HG02981 (cell line): ENCODE data around the gene CNTN2.

ENCODE experiments used
- ATAC-seq: cut with Tn5 transposase; IDR thresholded peaks from one replicate; pipeline ENCODE4 v1.9.1; 2021; ENCODE audit warnings: mild to moderate bottlenecking, moderate library complexity; ENCODE audit not compliant: unreplicated experiment

CNTN2 gene

DNA sequence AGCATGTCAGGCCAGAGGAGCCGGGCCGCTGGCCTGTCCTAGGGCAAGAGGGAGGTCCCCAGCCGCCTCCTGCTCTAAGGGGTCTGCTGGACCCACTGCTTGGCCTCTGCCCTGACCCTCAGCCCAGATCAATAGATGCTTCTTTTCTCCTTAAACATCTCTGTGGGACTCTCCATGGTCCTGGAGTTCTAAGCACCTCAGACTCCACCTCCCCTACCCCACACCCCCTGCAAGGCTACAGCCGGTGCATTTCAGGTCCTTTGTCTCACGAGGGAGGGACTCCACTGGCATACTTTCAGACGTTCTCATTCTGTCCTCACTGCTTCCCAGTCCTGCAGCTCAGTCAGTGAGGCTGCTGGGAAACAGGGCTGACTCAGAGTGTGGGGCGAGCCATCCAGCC, 11.0 kb downstream of the CNTN2 start:
- no peak for ATAC-seq

GRCh38 chr1:205056188-205056611, 13.2 kb downstream of the CNTN2 start:
- ATAC-seq, result no peak

DNA sequence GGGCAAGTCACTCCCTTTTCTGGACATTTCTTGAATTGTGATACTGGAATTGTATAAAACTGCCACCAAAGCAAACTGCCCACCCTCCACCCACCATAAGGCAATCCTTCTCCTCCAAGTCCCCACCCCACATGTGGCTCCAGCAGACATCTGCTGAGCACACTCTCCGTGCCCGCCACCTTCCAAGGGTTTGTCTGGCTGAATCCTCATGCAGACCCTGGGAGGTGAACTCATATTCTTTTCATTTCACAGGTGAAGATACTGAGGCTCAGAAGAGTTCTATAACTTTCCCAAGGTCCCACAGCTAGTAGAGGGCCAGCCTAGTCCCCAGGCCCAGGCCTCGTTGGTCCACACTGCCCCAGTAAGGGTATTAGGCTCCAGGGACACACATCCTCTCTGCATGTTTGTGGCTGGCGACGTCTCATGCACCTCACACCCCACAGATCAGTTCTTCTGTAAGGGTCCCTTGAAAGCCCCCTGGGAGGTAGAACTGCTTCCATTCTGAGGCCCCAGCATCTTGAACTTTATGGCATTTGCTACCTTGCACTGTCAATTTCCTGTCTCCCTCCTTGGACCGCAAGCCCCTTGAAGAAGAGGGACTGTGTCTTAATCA, 14.1 kb downstream of the CNTN2 start:
- no peak for ATAC-seq

- no peak for ATAC-seq
These were observed 15.0 kb downstream of the CNTN2 start for GRCh38 chr1:205057808-205058575.

DNA sequence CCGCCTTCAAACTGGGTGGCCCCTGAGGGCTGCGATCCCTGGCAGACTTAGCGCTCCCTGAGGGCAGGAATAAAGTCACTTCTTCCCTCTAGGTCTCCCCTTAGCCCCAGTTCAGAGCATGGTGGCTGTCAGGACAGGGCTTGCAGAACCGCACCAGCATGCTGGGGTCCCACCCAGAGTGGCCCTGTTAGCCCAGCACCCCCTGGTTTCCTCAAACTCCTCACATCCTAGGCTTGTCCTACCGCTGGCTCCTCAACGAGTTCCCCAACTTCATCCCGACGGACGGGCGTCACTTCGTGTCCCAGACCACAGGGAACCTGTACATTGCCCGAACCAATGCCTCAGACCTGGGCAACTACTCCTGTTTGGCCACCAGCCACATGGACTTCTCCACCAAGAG, 15.8 kb downstream of the CNTN2 start:
- no peak for ATAC-seq

DNA sequence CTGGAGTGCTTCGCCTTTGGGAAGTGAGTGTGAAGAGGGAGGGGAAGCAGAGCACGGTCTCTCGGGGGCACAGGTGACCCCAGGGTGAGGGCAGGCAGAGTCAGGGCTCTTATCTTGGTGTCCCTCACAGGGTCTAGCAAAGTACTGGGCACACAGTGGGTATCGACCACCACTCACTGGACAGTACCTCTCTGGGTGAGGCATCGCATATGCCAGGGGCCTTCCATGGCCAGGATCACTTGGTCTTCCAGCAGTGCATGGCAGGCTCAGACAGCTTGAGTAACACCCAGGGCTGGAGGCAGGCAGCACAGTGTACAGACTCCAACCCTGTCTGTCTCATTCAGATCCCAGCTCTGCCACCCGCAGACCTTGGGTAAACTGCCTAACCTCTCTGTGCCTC, 16.6 kb downstream of the CNTN2 start:
- ATAC-seq, result no peak

GRCh38 chr1:205060746-205061145, 17.7 kb downstream of the CNTN2 start:
- ATAC-seq, result no peak

DNA sequence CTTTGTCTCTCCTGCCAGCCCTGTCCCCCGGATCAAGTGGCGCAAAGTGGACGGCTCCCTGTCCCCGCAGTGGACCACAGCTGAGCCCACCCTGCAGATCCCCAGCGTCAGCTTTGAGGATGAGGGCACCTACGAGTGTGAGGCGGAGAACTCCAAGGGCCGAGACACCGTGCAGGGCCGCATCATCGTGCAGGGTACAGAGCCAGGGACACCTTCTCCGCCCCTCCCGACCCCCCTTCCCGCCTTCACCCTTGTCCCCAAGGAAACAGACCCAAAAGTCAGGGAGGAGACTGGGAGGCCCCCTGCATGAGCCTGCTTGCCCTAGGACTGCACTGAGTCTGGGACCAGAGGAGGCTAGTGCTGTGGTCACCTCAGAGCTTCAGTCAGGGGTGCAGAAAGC, 18.2 kb downstream of the CNTN2 start:
- no peak for ATAC-seq

GRCh38 chr1:205061665-205062069, 18.7 kb downstream of the CNTN2 start:
- ATAC-seq, result no peak

GRCh38 chr1:205062319-205062718, 19.3 kb downstream of the CNTN2 start:
- no peak for ATAC-seq

DNA sequence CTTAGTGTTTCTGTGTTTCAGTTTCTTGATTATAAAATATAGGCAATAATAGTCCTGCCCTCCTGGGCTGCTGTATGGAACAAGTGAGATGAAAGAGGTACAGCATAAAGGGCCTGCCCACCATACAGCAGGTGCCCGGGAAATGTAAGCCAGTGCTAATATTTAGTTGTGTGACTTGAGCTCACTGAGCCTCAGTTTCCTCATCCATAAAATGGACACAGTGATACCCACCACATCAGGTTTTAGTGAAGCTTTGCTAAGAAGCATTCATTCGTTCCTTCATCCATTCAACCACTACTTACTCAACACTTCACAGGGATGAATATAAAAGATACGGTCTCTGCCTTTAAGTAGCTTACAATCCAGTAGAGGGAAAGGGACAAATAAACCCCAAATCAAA, 19.9 kb downstream of the CNTN2 start:
- no peak for ATAC-seq

DNA sequence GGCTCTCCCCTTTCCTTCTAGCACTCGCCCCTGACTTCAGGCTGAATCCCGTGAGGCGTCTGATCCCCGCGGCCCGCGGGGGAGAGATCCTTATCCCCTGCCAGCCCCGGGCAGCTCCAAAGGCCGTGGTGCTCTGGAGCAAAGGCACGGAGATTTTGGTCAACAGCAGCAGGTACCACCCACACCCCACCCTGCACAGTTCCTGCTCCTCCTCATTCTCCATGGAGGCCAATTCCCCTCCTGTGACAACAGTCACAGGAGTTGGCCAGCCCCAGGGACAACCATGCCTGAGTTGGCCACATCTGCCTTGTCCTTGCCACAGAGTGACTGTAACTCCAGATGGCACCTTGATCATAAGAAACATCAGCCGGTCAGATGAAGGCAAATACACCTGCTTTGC, 21.3 kb downstream of the CNTN2 start:
- no peak for ATAC-seq

- ATAC-seq, result no peak
These were observed 21.8 kb downstream of the CNTN2 start for GRCh38 chr1:205064741-205065316.

DNA sequence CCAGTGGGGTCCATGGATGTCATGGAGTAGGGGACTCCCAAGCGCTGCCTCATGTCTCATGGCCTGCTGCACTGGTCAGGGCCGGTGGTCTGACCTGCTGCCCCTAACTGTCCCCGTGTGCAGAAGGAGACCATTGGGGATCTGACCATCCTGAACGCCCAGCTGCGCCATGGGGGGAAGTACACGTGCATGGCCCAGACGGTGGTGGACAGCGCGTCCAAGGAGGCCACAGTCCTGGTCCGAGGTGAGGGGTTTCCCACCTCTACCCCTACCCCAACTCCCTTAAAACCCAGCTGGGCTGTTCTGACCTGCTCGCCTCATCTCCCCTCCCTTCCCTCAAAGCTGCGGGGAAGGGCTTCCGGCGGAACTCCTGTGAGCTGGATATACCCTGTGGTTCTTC, 22.7 kb downstream of the CNTN2 start:
- no peak for ATAC-seq

DNA sequence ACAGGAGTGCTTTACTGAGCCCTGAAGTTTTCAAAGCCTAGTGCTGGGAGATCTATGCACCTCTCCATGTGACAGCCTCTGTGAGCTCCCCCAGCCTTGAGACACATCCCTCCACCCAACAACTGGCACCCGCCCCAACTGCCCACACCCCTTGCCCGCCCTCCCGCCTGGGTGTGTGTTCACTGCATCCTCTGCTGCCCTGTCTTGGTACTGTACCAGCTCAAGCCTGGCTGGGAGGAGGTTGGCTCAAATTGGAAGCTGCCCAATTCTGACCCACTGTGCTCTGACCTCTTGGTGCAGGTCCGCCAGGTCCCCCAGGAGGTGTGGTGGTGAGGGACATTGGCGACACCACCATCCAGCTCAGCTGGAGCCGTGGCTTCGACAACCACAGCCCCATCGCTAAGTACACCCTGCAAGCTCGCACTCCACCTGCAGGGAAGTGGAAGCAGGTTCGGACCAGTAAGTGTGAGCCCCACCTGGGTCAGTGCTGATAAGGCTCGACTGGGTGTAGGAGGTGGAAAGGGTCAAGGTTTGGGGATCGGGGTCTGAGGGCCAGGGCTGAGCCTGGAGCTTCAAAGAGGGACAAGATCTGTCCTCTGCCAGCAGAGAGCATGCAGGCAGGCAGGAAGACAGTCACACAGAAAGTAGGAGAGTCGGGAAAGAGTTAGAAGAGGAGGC, 23.3 kb downstream of the CNTN2 start:
- ATAC-seq, result no peak

- ATAC-seq, result no peak
These were observed 24.0 kb downstream of the CNTN2 start for GRCh38 chr1:205067031-205067430.

DNA sequence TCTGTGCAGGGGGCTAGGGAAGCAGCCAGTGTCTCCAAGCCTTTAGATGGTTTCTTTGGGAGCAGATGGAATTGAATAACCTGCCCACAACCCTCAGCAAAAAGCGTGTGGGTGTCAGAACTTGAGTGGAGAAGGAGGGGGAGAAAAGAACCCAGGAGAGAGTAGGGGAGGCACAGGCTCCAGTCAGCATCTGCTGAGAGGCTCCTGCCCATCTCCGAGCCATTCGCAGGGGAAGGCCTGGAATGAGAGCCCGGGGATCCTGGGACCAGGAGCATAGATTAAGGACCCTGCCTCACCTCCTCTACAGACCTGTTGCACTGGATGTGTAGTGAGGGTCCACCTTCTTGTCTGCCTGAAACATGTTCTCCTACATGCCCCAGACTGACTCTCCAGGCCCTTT, 25.0 kb downstream of the CNTN2 start:
- ATAC-seq, result no peak

- ATAC-seq, result no peak
These were observed 25.5 kb downstream of the CNTN2 start for GRCh38 chr1:205068457-205069040.

DNA sequence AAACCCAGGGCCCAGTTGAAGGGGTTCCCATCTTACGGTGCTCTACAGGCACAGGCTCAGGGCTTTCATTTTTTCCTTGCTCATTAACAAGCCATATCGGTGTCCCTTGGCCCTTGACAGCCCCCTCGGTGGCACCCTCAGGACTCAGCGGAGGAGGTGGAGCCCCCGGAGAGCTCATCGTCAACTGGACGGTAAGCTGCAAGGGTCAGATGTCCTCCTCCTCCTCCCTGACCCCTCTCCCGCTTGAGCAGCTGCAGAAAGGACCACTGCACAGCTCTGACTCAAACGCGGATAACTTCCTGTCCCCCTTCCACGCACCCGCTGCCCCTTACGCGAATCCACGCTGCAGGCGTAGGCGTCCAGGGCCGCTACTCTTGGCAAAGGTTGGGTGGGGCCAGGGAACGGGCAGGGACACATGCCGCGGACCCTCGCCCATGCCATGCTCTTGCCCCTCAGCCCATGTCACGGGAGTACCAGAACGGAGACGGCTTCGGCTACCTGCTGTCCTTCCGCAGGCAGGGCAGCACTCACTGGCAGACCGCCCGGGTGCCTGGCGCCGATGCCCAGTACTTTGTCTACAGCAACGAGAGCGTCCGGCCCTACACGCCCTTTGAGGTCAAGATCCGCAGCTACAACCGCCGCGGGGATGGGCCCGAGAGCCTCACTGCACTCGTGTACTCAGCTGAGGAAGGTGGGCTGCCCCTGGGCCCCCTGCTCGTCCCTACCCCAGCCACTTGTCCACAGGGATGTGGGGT, 26.5 kb downstream of the CNTN2 start:
- ATAC-seq, result no peak

DNA sequence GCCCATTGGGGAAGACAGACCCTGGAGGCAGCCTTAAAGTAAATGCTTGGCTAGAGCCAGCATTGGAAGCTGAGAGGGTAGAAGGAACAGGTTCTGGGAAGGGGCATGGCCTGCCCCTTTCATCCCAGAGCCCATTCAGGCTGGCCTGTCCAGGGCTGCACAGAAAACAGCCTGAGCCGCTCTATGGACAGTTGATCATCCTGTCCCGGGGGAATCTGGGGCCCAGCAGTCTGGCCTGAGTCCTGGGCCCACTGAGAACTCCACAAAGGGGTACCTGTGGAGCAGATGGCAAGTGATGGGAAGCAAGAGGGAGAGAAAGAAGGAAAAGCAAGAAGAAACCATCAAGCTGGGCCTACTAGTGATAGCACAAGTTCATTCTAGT, 28.0 kb downstream of the CNTN2 start:
- no peak for ATAC-seq

- ATAC-seq, result no peak
These were observed 28.8 kb downstream of the CNTN2 start for GRCh38 chr1:205071801-205072200.
